ENCODE data around the gene PSMD13. TPM values are rescaled to one million over a fixed set of nuclear protein-coding genes. Genes with fewer than 3 reads are reported as not detected.
A peak's percentile ranks its signal among the peaks of the same experiment; 100 is the strongest.

PSMD13 gene
- total RNA-seq, 8 experiments from 2014 or later, result 106 to 155 (median 141) TPM

- WGBS, 10 experiments, result 67 to 100% (median 87%) methylated on average over 1 to 9 of the region's 26 CpGs; no CpG with 5 or more reads in 4 of the 10 experiments
- in situ Hi-C loops (cut with MboI; ENCODE audit: low pct_unique_long_range_greater_than_20kb in 2 of 9, low sequenced_read_pairs in 9 of 9, unreplicated experiment in 9 of 9), result no loop called here
- H3K27ac ChIP-seq, result no peak overlapping the region
Measured at GRCh38 chr11:295351-296170, 58.8 kb downstream of the PSMD13 start.

DNA sequence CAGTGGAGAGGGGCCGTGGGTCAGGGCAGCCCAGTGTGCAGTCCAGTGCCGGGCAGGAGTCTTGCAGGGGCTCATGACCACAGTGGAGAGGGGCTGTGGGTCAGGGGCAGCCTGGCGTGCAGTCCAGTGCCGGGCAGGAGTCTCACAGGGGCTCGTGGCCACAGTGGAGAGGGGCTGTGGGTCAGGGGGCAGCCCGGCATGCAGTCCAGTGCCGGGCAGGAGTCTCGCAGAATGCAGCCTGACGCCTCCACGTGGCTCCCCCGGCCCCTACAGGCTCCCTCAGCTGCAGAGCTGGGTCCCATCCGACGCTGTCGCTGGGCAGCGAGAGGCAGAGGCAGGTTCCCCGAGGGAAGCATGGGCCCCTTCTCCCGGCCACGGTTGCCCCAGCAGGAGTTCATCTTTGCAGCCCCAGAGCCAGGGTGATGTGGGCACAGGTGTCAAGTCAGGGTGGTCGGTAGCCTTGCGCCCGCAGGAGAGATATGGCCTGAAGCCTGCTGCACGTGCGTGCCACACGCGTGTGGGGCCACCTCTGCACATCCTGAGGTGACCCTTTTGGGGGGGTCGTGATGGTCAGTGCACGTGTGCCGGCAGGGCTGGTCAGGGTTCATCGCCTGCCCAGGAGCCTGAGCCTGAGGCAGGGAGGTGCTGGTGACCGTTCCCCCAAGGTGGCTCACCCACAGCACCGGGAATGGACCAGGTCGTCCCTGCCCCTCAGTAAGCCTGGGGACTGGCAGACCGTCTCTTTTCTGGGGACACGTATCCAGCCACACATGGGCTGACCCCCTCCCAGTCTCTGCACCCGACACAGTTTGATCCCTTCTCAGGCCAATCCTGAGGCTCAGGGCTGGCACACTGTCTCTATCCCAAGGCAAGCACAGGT is 59.6 kb downstream of the PSMD13 start:
- peak in 1 of 8 experiments; percentile 10 for ATAC-seq (replicated peaks in 6 of 8)
- Histone ChIP-seq H3K4me1 (replicated peaks in 1 of 2) (peaks cover 0 to 3% of the 10 kb centered on the region in 2 donors), H3K4me3 (no peak overlapping the region), H3K27ac (no peak overlapping the region)
- in situ Hi-C loops (cut with MboI; ENCODE audit: low pct_unique_long_range_greater_than_20kb in 2 of 9, low sequenced_read_pairs in 9 of 9, unreplicated experiment in 9 of 9), result no loop called here
- WGBS, 10 experiments, result 67 to 100% (median 90%) methylated on average over 1 to 4 of the region's 35 CpGs; no CpG with 5 or more reads in 6 of the 10 experiments

More at GRCh38 chr11:295351-296170, 58.8 kb downstream of the PSMD13 start:
- ATAC-seq (replicated peaks in 6 of 8), result no peak
- Histone ChIP-seq H3K4me3 (no peak overlapping the region), H3K4me1 (replicated peaks in 1 of 2) (peaks cover 0 to 4% of the 10 kb centered on the region in 2 donors)

DNA sequence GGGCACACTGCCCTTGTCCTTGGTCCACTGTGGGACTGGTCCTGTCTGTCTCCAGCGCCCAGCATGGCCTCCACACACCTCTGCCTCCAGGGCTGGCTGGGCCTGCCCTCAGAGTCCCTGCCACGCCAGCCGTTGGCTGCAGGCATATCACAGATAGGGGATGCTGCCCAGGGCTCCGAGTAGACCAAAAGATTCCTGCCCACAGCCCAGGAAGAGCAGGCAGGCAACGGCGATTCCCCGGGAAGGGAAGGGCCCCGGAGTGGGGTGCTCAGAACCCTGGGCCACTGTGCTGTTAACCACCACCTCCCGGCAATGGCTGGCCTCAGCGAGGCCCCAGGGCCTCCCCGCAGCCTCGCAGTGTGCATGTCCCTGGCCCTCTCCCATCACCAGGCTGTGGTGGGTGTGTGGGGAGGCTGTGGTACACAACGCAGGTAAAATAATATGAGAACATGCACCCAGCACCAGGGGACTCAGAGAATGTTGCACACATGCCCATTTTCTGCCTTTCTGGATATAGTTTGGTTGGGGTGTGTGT is 60.3 kb downstream of the PSMD13 start:
- WGBS, 10 experiments, result 0 to 40% methylated on average over 1 of the region's 13 CpGs; no CpG with 5 or more reads in 8 of the 10 experiments
- no peaks in the 10 kb centered on the region for H3K4me1 ChIP-seq (replicated peaks in 1 of 2)
- peak in 2 of 8 experiments; percentile 15 to 30 for ATAC-seq (replicated peaks in 6 of 8)
- in situ Hi-C loops (cut with MboI; ENCODE audit: low pct_unique_long_range_greater_than_20kb in 2 of 9, low sequenced_read_pairs in 9 of 9, unreplicated experiment in 9 of 9), result no loop called here
- H3K4me3 ChIP-seq, result no peak overlapping the region
- no peak overlapping the region for H3K27ac ChIP-seq

DNA sequence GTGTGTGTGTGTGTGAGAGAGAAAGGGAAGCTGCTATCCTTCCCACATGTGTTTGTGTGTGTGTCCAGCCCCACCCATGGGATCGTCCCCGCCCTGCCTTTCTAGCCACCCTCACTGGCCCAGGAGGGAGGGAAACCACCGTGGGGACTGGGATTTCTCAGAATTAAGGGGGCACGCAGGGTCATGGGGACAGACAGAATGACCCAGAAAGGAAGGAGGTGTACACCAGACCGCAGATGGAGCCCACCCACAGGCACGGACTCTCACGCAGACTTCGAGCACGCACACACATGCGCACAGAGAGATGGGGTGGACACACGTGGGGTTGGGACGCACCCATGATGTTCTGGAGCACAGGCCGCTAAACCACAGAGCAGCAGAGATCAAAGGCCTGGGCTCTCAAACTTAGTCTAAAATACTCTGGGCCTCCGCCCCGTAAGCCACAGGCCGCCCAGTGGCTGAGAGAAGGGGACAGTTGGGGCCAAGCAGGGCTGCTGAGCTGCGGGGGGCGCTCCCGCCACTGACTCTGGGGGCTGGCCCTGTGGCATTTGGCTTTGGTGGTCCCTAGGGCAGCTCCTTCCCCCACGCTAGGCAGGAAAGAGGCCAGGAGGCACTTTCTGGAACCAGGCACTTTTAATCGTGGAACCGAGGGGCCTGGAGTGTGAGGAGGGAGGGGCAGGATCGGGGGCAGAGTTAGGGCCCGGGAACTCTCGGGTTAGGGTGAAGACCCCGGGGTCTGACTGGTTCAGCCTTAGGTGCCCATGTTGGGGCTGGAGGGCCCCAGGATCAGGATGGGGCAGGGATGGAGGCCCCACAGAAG is 61.0 kb downstream of the PSMD13 start:
- H3K4me3 ChIP-seq, result no peak overlapping the region
- 17 to 72% methylated on average over 2 of the region's 26 CpGs; no CpG with 5 or more reads in 8 of the 10 experiments for WGBS, 10 experiments
- H3K27ac ChIP-seq, result no peak overlapping the region
- in situ Hi-C loops (cut with MboI; ENCODE audit: low pct_unique_long_range_greater_than_20kb in 2 of 9, low sequenced_read_pairs in 9 of 9, unreplicated experiment in 9 of 9), result no loop called here
- ATAC-seq (replicated peaks in 6 of 8), result peak in 3 of 8 experiments; percentile 74 to 93 (median 86)
- H3K4me1 ChIP-seq (replicated peaks in 1 of 2), result no peaks in the 10 kb centered on the region

GRCh38 chr11:298406-299065 is 61.8 kb downstream of the PSMD13 start:
- ATAC-seq (replicated peaks in 6 of 8), result no peak
- in situ Hi-C loops (cut with MboI; ENCODE audit: low pct_unique_long_range_greater_than_20kb in 2 of 9, low sequenced_read_pairs in 9 of 9, unreplicated experiment in 9 of 9), result no loop called here
- Histone ChIP-seq H3K4me3 (no peak overlapping the region), H3K4me1 (replicated peaks in 1 of 2) (no peaks in the 10 kb centered on the region), H3K27ac (no peak overlapping the region)
- WGBS, 10 experiments, result 53 to 80% (median 70%) methylated on average over 2 to 3 of the region's 15 CpGs; no CpG with 5 or more reads in 7 of the 10 experiments

DNA sequence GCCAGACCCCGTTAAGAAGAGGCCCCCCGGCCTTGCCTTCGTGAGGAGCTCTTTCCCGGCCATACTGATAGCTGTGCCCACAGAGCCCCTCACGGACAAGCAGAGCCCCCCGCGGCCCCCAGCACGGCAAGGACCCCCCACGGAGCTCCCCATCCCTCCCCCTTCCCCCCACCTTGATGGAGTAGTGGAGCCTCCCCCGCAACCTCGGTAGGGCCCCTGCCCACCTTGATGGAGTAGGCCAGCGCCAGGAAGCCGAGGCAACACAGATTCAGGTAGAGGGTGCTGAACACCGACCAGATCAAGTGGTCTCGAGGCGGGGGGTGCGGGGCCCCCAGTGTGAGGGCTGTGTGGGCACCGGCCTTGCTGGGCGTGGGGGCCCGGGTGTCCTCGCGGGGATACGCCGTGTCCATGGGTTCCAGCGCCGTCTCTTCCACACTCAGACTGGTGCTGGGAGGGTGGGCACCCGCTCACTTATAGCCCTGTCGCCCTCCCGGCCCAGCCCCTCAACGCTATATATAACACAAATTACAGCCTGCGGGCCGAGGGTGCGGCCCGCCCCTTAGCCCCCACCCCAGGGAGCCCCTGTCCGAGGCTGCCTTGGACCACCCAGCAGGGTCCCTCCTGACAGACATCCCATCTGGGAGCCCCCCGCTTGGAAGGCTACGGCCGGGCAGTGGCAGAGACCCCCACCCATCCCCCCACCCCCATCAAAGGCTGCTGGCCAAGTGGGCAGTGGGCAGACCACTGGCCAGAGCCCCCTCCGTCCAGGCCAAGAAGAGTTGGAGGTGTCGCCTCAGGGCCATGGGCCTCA is 62.5 kb downstream of the PSMD13 start, which contains the start of gene IFITM5:
TSS of gene IFITM5 (minus strand) at position 446 of the 811 bp plus-strand sequence. CDS start at position 410, 36 bp downstream.
- ATAC-seq (replicated peaks in 6 of 8), result peak in 2 of 8 experiments; percentile 3 to 9
- H3K4me3 ChIP-seq, result no peak within 1 kb of the TSS
- in situ Hi-C loops (cut with MboI; ENCODE audit: low pct_unique_long_range_greater_than_20kb in 2 of 9, low sequenced_read_pairs in 9 of 9, unreplicated experiment in 9 of 9), result no loop called here
- H3K4me1 ChIP-seq (replicated peaks in 1 of 2), result no peaks in the 10 kb centered on the region
- no peak within 1 kb of the TSS for H3K27ac ChIP-seq
- WGBS, 10 experiments, result no CpG with 5 or more reads among the region's 40 CpGs

- no peak overlapping the region for H3K27ac ChIP-seq
- in situ Hi-C loops (cut with MboI; ENCODE audit: low pct_unique_long_range_greater_than_20kb in 2 of 9, low sequenced_read_pairs in 9 of 9, unreplicated experiment in 9 of 9), result no loop called here
- H3K4me1 ChIP-seq (replicated peaks in 1 of 2), result peaks cover 2% of the 10 kb centered on the region in 2 donors
- ATAC-seq (replicated peaks in 6 of 8), result peak in 6 of 8 experiments; percentile 11 to 48 (median 34)
- WGBS, 10 experiments, result 0 to 100% (median 58%) methylated on average over 1 to 10 of the region's 20 CpGs; no CpG with 5 or more reads in 3 of the 10 experiments
- H3K4me3 ChIP-seq, result no peak overlapping the region
Measured at GRCh38 chr11:299951-300735, 63.4 kb downstream of the PSMD13 start.

Other genes starting within 250 kb of the PSMD13 start
- gene SCGB1C1, start 43.9 kb upstream of the PSMD13 start, total RNA-seq, result not detected
- 10 to 100 TPM; 17.7 to 35.6 (median 31.3) TPM for gene BET1L, start 29.6 kb upstream of the PSMD13 start, total RNA-seq
- 10 to 100 TPM; 39.0 to 94.0 (median 64.1) TPM for gene RIC8A, start 29.3 kb upstream of the PSMD13 start, total RNA-seq
- gene SIRT3, start 634 bp upstream of the PSMD13 start, total RNA-seq, result 10 to 100 TPM; 15.1 to 35.0 (median 16.6) TPM
- under 1 TPM in 4 of 8 experiments, not detected in 4; 0.14 to 0.33 (median 0.16) TPM for gene NLRP6, start 41.4 kb downstream of the PSMD13 start, total RNA-seq
- 10 to 100 TPM in 2 of 8 experiments, 1 to 10 TPM in 3, under 1 TPM in 3; 0.60 to 40.6 (median 3.3) TPM for gene PGGHG, start 52.1 kb downstream of the PSMD13 start, total RNA-seq
- 1 to 10 TPM in 2 of 8 experiments, under 1 TPM in 1, not detected in 5; 0.51 to 1.5 (median 1.1) TPM for gene IFITM5, start 62.5 kb downstream of the PSMD13 start, total RNA-seq
- gene IFITM2, start 70.8 kb downstream of the PSMD13 start, total RNA-seq, result 100 to 1,000 TPM in 4 of 8 experiments, 10 to 100 TPM in 1, 1 to 10 TPM in 2, under 1 TPM in 1; 0.38 to 809 (median 64.6) TPM
- gene IFITM1, start 77.1 kb downstream of the PSMD13 start, total RNA-seq, result 1,000 to 10,000 TPM in 2 of 8 experiments, 100 to 1,000 TPM in 2, under 1 TPM in 1, not detected in 3; 0.16 to 1,915 (median 317) TPM
- 1,000 to 10,000 TPM in 1 of 8 experiments, 100 to 1,000 TPM in 3, 10 to 100 TPM in 1, 1 to 10 TPM in 3; 1.1 to 1,534 (median 213) TPM for gene IFITM3, start 83.9 kb downstream of the PSMD13 start, total RNA-seq
- 100 to 1,000 TPM in 1 of 8 experiments, 10 to 100 TPM in 6, 1 to 10 TPM in 1; 9.7 to 103 (median 70.9) TPM for gene B4GALNT4, start 132.5 kb downstream of the PSMD13 start, total RNA-seq
- 10 to 100 TPM in 1 of 8 experiments, 1 to 10 TPM in 3, under 1 TPM in 3, not detected in 1; 0.21 to 24.4 (median 3.2) TPM for gene PKP3, start 157.2 kb downstream of the PSMD13 start, total RNA-seq
- gene SIGIRR, start 178.0 kb downstream of the PSMD13 start, total RNA-seq, result 100 to 1,000 TPM in 1 of 8 experiments, 10 to 100 TPM in 7; 19.5 to 131 (median 28.5) TPM
- gene ANO9, start 205.0 kb downstream of the PSMD13 start, total RNA-seq, result 1 to 10 TPM in 3 of 8 experiments, under 1 TPM in 4, not detected in 1; 0.11 to 4.3 (median 0.60) TPM
- gene PTDSS2, start 213.3 kb downstream of the PSMD13 start, total RNA-seq, result 10 to 100 TPM; 11.4 to 37.9 (median 21.2) TPM